Activated naive CD4-positive, alpha-beta T cell treated with anti-CD3 and anti-CD28 coated beads, Interleukin-2, amount 50 U/mL, for 72 hours (primary cell): ENCODE measurements around the gene LCP2. TPM values are rescaled to one million over a fixed set of nuclear protein-coding genes. Genes with fewer than 3 reads are reported as not detected.

Source experiments
- ATAC-seq, 2 donors: fragments of 150-1000 bp; cut with Tn5 transposase; 2 replicates each; pipeline ENCODE4 v1.10.0; 2021; ENCODE audit warnings: mild to moderate bottlenecking in 2 of 2, moderate library complexity in 2 of 2
- DNase-seq, 2 donors: peaks; one replicate each; pipeline ENCODE4 v3.0.0; 2021 to 2022; ENCODE audit warnings: low spot score in 2 of 2
- H3K27ac Mint-ChIP-seq, 2 donors: one replicate each; pipeline ENCODE4 v1.8.0; 2022; ENCODE audit warnings: mild to moderate bottlenecking in 2 of 2, mixed read lengths in 2 of 2
- H3K36me3 Mint-ChIP-seq, 2 donors: one replicate each; pipeline ENCODE4 v1.8.0; 2022; ENCODE audit warnings: mixed read lengths in 2 of 2
- H3K9me3 Mint-ChIP-seq, 2 donors: one replicate each; pipeline ENCODE4 v1.8.0; 2022; ENCODE audit warnings: mixed read lengths in 2 of 2
- total RNA-seq, 2 donors: library from RNA; stranded (reverse); gene quantifications; one replicate each; pipeline ENCODE4 v1.2.3, GENCODE V29; 2022

The LCP2 gene
- total RNA-seq, 2 donors from 2014 or later, result 173 to 194 TPM

DNA sequence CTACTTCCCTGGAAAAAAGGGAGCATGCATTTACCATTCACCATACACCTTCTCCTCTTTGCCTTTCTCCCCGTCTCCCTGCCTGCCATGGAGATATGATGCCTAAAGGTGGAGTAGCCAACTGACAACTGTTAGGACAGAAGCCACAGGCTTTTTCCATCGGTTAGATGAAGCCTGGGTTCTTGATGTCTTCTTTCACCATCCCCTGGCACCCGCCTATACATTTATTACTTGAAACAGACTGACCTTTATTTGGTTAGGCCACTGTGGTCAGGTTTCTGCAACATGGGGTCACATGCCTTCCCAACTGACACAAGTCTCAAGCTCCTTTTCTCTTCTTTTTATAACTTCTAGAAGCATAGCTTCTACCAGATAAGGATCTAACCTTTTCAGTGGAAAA is 7.1 kb downstream of the LCP2 start:
- H3K27ac Mint-ChIP-seq, result peak overlapping the region; percentile 84 to 100
- peaks cover 80 to 100% of the 10 kb centered on the region in 2 donors for H3K36me3 Mint-ChIP-seq
- ATAC-seq, result peak in 1 of 2 donors; percentile 6
- peaks cover 0 to 5% of the 10 kb centered on the region in 2 donors for H3K9me3 Mint-ChIP-seq
- DNase-seq, result no peak

- Mint-ChIP-seq H3K27ac (peak overlapping the region; percentile 79 to 100), H3K36me3 (peaks cover 80 to 100% of the 10 kb centered on the region in 2 donors), H3K9me3 (peaks cover 0 to 5% of the 10 kb centered on the region in 2 donors)
- DNase-seq, result no peak
- peak in 1 of 2 donors; percentile 58 for ATAC-seq
These were observed 7.8 kb downstream of the LCP2 start for GRCh38 chr5:170289764-170290163.

DNA sequence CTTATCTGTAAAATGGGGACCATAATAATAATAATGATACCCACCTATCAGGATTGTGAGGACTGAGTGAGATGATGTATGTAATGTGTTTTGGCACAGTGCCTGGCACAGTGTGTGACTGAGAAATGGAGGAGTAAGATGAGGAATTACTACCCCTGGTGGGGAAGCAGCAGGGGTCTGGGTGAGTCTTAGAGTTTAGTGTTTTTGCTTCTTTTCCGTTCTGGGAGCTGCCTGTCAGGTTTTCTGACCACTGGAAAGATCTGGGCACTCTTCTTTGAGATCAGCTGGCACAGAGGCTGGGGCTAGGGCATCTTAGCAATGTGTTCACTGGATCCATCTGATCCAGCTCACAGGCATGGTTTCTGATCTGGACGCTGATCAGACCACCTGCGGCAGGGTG is 8.5 kb downstream of the LCP2 start:
- peaks cover 0 to 5% of the 10 kb centered on the region in 2 donors for H3K9me3 Mint-ChIP-seq
- no peak for DNase-seq
- H3K36me3 Mint-ChIP-seq, result peaks cover 76 to 100% of the 10 kb centered on the region in 2 donors
- peak in 1 of 2 donors; percentile 8 for ATAC-seq
- H3K27ac Mint-ChIP-seq, result peak overlapping the region; percentile 18 to 100

- H3K36me3 Mint-ChIP-seq, result peaks cover 76 to 100% of the 10 kb centered on the region in 2 donors
- peaks cover 0 to 5% of the 10 kb centered on the region in 2 donors for H3K9me3 Mint-ChIP-seq
- peak overlapping the region; percentile 91 to 100 for H3K27ac Mint-ChIP-seq
- DNase-seq (no peak), ATAC-seq (no peak)
These were observed 9.0 kb downstream of the LCP2 start for GRCh38 chr5:170288551-170288950.

- Mint-ChIP-seq H3K27ac (peak overlapping the region; percentile 91 to 100), H3K9me3 (peaks cover 0 to 5% of the 10 kb centered on the region in 2 donors), H3K36me3 (peaks cover 77 to 100% of the 10 kb centered on the region in 2 donors)
- ATAC-seq (no peak), DNase-seq (no peak)
These were observed 9.4 kb downstream of the LCP2 start for GRCh38 chr5:170288151-170288550.

GRCh38 chr5:170287532-170287931 is 10.0 kb downstream of the LCP2 start:
- peaks cover 0 to 5% of the 10 kb centered on the region in 2 donors for H3K9me3 Mint-ChIP-seq
- peak; percentile 24 to 70 for ATAC-seq
- peaks cover 71 to 99% of the 10 kb centered on the region in 2 donors for H3K36me3 Mint-ChIP-seq
- DNase-seq, result no peak
- peak overlapping the region; percentile 95 to 100 for H3K27ac Mint-ChIP-seq

DNA sequence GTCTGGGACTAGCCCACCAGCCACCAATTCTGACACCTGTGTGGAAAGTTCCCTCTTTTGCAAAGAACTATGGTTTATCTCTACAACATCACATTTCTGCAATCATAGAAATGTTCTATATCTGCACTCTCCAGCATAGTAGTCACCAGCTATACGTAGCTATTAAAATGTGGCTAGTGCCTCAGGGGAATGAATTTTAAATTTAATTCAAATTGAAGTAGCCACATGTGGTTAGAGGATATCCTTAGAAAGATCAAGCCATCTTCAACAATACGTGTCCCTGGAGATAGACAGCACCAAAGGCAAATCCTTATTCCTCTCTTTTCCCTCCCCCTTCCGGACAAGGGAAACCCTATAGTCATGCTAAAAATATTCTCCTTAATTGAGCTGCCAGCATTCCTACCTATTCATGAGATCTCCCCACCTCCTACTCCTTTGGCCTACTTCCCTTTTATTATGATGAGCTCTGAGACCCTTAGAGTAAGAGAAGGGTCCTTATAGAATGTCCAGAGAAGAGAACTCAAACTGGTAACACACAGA is 11.1 kb downstream of the LCP2 start:
- ATAC-seq, result no peak
- Mint-ChIP-seq H3K9me3 (peaks cover 0 to 5% of the 10 kb centered on the region in 2 donors), H3K27ac (peak overlapping the region; percentile 65 to 100), H3K36me3 (peaks cover 60 to 99% of the 10 kb centered on the region in 2 donors)
- no peak for DNase-seq

DNA sequence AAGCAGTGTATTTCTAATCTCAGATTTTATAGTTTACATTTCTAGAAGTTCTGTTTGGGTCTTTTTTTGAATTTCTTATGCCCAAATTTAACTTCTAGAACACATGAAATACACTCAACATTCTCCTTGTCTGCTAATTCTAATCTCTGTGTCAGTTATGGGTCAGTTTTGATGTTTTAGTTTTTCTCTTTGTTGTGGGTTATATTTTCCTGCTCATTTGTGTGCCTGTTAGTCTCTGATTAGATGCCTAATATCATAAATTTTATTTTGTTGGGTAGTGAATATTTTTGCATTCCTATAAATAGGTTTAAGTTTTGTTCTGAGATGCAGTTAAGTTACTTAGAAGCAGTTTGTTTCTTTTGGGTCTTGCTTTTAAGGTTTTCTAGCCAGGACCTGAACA is 12.4 kb downstream of the LCP2 start:
- Mint-ChIP-seq H3K27ac (peak overlapping the region in 1 of 2 donors; percentile 100), H3K9me3 (no peaks in the 10 kb centered on the region), H3K36me3 (peaks cover 49 to 89% of the 10 kb centered on the region in 2 donors)
- DNase-seq (no peak), ATAC-seq (no peak)

GRCh38 chr5:170284231-170284630 is 13.3 kb downstream of the LCP2 start:
- Mint-ChIP-seq H3K27ac (peak overlapping the region; percentile 69 to 100), H3K9me3 (no peaks in the 10 kb centered on the region), H3K36me3 (peaks cover 40 to 79% of the 10 kb centered on the region in 2 donors)
- no peak for DNase-seq
- no peak for ATAC-seq

- Mint-ChIP-seq H3K9me3 (no peaks in the 10 kb centered on the region), H3K36me3 (peaks cover 30 to 70% of the 10 kb centered on the region in 2 donors), H3K27ac (peak overlapping the region; percentile 37 to 68)
- ATAC-seq (no peak), DNase-seq (no peak)
These were observed 14.3 kb downstream of the LCP2 start for GRCh38 chr5:170283296-170283695.

DNA sequence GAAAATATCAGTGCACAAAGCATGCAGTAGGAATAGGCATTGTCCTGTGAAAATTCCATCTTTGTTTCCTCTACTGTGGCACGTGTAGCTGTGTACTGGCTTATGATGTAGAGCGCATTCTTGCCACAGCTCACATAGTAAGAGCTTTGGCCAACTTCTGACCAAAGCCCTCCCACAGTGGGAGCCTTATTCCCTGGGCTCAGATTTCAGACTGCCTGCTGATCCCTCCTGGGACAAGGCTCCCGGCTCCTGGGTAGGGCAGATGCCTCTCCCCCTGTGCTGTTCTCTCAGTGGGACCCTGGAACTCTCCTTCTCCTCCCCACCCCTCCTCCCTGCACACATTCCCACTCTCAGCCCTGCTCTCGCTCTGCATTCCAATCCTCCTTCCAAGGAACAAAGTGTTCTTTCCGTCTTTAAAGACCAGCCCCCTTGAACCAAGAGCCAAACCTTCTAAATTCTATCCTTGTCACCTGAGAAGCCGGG is 17.5 kb downstream of the LCP2 start:
- Mint-ChIP-seq H3K27ac (peak overlapping the region; percentile 84 to 92), H3K36me3 (peaks cover 18 to 65% of the 10 kb centered on the region in 2 donors), H3K9me3 (no peaks in the 10 kb centered on the region)
- ATAC-seq, result no peak
- no peak for DNase-seq

- DNase-seq, result no peak
- peak in 1 of 2 donors; percentile 4 for ATAC-seq
- Mint-ChIP-seq H3K27ac (peak overlapping the region; percentile 84 to 92), H3K36me3 (peaks cover 14 to 63% of the 10 kb centered on the region in 2 donors), H3K9me3 (no peaks in the 10 kb centered on the region)
These were observed 18.1 kb downstream of the LCP2 start for GRCh38 chr5:170279459-170279817.

DNA sequence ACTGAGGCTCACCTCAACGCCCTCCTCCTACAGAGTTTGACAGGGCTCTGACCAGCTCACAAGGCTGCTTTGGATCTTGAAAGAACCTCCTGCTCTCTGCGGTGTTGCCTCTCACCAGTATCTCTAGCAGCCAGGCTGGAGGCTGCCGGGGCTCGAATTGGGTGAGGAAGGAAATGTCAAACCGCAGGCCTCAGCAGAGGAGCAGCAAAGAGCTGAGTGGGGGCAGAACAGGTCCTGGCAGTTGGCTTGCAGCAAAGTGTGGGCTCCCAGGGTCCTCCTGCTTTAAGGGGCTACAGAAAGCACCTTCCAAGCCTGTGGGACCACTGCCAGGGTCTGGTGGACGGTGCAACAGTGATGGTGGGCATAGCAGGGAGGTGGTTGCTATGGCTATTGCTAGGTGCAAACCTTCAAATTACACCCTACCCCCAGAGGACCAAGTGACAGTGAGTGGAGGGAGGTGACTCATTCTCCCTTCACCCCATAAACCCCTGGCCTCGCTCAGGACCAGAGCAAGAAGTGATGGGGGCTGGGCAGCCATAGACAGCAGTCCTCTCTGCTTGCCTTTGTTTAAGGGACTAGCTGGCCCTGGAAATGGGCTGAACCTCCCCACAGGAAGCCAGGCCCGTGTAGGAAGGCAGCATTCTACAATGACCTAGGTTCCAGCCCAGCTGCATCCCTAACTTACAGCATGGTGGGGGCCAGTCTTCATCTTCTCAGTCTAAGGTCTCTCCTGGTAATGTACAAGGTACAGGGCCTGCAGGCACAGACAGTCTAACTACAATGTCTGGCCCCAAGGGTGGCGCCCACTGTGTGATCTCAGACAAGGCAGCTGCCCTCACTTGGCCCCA is 18.7 kb downstream of the LCP2 start:
- H3K27ac Mint-ChIP-seq, result peak overlapping the region; percentile 92 to 97
- peak; percentile 82 to 91 for DNase-seq
- peak; percentile 75 to 87 for ATAC-seq
- no peaks in the 10 kb centered on the region for H3K9me3 Mint-ChIP-seq
- H3K36me3 Mint-ChIP-seq, result peaks cover 18 to 62% of the 10 kb centered on the region in 2 donors

GRCh38 chr5:170277867-170278281 is 19.7 kb downstream of the LCP2 start:
- Mint-ChIP-seq H3K9me3 (no peaks in the 10 kb centered on the region), H3K36me3 (peaks cover 13 to 61% of the 10 kb centered on the region in 2 donors), H3K27ac (peak overlapping the region; percentile 91 to 92)
- no peak for ATAC-seq
- DNase-seq, result no peak

DNA sequence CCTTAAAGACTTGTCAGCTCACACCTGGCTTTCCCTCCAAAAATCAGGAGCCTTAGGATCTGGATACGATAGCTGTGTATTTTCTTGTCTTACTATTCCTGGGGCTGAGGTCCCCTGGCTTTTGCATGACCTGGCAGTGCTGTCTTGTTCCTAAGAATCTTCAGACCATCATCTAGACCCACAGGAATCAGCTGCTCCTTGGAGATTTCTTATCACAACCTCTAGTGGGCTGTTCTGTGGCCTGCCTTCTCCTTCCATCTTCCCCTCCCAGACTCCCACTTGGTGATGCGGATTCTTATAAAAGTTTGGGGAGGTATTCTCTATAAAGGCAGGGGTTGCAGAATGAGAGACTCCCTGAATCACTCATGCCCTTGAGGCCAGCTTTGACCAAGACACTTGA is 21.4 kb downstream of the LCP2 start:
- H3K27ac Mint-ChIP-seq, result peak overlapping the region; percentile 92 to 93
- ATAC-seq (no peak), DNase-seq (no peak)
- no peaks in the 10 kb centered on the region for H3K9me3 Mint-ChIP-seq
- H3K36me3 Mint-ChIP-seq, result peaks cover 13 to 62% of the 10 kb centered on the region in 2 donors

GRCh38 chr5:170275376-170275994 is 22.1 kb downstream of the LCP2 start:
- DNase-seq (no peak), ATAC-seq (peak in 1 of 2 donors; percentile 51)
- no peaks in the 10 kb centered on the region for H3K9me3 Mint-ChIP-seq
- H3K36me3 Mint-ChIP-seq, result peaks cover 20 to 69% of the 10 kb centered on the region in 2 donors
- H3K27ac Mint-ChIP-seq, result peak overlapping the region; percentile 92 to 93
